AG09309 (cell line): ENCODE results near the gene LRRC45.

Experiments
- DNase-seq: peaks from one replicate; pipeline ENCODE4 v3.0.0-alpha.2; 2010; ENCODE audit warnings: low read depth
- H3K4me3 ChIP-seq: 2 replicates; pipeline ENCODE4 v1.5.1; 2011; ENCODE audit warnings: mild to moderate bottlenecking, low read depth, low read length, moderate library complexity; ENCODE audit not compliant: control insufficient read depth
- TF ChIP-seq, protein P1 (sequence below): IDR thresholded peaks from 2 replicates; pipeline ENCODE4 v1.5.1; 2011; ENCODE audit warnings: mild to moderate bottlenecking, low read depth, low read length, inconsistent platforms; ENCODE audit not compliant: insufficient read depth, control insufficient read depth; ENCODE audit errors: missing control alignments

Gene LRRC45

DNA sequence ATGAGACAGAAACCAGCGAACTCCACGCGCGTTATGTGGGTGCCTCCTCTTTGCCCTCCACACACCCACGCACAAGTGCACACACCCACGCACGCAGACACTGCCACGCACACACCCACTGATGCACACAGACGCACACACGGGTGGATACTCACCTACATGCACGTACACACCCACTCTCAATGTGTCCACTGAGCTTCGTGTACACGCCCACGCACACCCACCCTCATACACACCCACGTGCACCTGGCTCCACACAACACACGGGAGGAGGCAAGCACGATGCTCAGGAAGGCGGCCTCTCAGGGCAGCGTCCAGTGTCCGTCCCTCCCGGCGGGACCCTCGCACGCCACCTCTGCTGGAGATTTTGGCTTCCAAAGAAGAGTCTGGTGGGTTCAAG, 24.3 kb downstream of the LRRC45 start:
- no peak overlapping the region for H3K4me3 ChIP-seq
- no peak for DNase-seq
- TF ChIP-seq, protein P1, sequence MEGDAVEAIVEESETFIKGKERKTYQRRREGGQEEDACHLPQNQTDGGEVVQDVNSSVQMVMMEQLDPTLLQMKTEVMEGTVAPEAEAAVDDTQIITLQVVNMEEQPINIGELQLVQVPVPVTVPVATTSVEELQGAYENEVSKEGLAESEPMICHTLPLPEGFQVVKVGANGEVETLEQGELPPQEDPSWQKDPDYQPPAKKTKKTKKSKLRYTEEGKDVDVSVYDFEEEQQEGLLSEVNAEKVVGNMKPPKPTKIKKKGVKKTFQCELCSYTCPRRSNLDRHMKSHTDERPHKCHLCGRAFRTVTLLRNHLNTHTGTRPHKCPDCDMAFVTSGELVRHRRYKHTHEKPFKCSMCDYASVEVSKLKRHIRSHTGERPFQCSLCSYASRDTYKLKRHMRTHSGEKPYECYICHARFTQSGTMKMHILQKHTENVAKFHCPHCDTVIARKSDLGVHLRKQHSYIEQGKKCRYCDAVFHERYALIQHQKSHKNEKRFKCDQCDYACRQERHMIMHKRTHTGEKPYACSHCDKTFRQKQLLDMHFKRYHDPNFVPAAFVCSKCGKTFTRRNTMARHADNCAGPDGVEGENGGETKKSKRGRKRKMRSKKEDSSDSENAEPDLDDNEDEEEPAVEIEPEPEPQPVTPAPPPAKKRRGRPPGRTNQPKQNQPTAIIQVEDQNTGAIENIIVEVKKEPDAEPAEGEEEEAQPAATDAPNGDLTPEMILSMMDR: no peak

DNA sequence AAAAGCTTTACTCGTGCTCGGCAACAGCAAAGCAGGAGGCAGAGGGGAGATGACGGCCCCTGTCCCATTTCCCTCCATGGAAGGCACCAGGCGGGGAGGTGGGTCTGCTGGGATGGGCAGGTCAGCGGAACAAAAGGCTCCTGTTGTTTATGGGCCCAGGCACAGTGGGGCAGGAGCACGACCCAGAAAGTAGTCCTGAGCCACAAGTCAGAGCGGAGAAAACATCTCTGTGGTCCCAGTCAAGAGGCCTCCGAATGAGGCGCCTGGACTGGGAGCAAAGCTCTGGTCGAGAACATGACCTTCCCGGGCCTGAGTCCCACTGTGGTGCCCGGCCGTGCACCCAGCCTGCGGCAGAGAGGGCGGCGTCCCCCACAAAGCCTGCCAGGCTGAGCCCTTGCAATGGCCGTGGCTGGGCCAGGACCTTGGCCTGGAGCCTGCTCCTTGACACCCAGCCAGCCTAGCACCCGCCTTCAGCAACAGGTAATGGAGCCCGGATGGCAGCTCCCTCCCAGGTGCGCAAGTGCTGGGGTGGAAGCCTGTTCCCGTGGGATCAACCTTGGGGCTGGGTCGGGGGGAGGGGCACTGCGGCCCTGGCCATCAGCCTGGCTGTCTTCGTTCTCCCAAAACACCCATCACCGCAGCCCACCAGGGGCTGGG, 24.9 kb downstream of the LRRC45 start:
- TF ChIP-seq, protein P1: no peak
- DNase-seq: no peak

DNA sequence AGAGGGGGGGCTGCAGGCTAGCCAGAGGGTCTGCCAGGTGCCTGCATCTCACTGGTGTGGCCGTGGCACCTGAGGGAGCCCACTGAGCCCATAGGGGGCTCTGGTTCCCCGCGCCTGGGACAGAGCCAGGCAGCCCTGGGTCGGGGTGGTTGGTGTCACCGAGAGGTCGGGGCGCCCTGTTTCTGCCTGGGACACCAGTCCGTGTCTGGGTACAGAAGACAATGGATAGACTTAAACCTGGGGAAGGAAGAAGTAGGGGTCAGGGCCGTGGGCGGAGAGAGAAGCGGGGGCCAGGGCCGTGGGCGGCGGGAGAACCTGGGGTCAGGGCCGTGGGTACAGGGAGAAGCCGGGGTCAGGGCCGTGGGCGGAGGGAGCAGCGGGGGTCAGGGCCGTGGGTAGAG, 25.5 kb downstream of the LRRC45 start:
- no peak for DNase-seq
- TF ChIP-seq, protein P1: no peak
- no peak overlapping the region for H3K4me3 ChIP-seq

More for the DNA sequence above, 24.9 kb downstream of the LRRC45 start:
- no peak overlapping the region for H3K4me3 ChIP-seq

DNA sequence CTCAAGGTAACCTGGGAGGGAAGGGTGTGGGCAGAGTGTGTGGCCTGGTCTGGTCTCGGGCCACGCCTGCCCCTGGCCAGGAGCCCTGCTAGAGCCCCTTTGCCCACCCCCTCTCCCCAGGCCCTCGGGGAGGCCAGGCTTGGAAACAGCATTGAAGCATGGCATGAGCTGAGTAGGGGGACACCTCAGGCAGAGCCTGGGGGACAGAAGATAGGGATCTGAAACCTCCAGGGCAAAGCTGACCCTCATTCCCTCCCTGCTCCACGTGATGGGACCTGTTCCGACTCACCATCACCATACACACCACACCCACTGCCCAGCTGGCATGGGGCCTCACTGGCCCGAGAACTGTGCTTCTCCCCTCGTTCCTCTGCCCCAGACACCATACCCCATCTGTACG, 26.0 kb downstream of the LRRC45 start:
- TF ChIP-seq, protein P1: no peak
- no peak overlapping the region for H3K4me3 ChIP-seq

DNA sequence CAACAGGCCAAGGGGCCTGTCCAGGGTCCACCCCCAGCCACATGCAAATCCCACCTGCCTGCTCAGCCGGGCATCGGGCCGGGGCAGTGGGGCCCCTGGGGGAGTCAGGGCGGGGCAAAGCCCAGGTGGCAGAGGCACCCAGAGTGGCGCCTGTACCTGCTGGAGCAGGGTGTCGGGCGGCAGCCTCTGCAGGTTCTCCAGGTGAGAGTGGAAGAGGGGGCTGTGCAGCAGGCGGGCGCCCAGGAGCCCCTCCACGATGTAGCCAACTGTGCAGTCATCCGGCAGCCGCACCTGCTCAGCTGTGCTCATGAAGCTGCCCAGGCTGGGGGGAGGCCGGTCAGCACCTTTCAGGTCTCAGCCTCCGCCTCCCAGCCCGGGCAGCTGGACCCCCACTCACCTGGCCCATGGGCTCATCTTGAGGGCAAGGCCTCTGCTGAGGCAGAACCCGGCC, 26.4 kb downstream of the LRRC45 start:
- TF ChIP-seq, protein P1: no peak
- no peak for DNase-seq
- H3K4me3 ChIP-seq: no peak overlapping the region

More for the DNA sequence above, 26.0 kb downstream of the LRRC45 start:
- no peak for DNase-seq

DNA sequence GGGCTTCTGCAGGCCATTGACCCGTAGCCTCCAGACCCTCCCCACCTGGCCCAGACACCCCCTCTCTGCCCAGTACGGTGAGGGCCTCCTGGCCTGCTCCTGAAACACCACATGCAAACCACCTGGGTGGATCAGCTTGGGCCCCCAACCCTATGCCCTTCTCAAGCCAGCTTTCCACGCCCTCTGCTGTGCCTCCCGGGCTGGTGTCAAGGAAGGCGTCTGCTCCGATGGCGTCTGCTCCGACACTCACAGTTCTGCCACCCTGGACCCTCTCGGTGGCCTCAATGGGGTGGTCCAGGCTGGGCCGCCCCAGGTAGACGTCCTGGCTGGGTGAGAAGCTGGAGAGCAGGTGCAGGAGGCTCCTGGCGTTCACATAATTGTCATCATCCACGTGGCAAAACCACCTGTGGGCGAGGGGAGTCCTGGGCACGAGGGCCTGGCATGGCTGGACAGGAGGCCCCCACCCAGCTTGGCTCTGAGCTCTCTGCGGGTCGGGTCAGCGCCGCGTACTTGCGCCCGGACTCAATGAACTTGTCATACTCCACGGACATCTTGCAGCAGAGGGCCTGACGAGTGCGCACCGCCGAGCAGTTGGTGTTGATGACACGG, 27.2 kb downstream of the LRRC45 start:
- DNase-seq: no peak
- TF ChIP-seq, protein P1: no peak
- H3K4me3 ChIP-seq: peak overlapping the region; percentile 74
